Activated CD4-positive, alpha-beta T cell treated with anti-CD3 and anti-CD28 coated beads, Interleukin-2, amount 10 ng/mL, durations not matched to agents 7 days and 5 days (primary cell): Measurements from ENCODE around the gene PSMG3. TPM values are rescaled to one million over a fixed set of nuclear protein-coding genes. Genes with fewer than 3 reads are reported as not detected.

Experiments
- CTCF ChIA-PET: fragments of 350-600 bp; sonication (Branson Sonifier 250); formaldehyde crosslinking; loops from one replicate; lab custom pipeline; 2021; ENCODE audit warnings: antibody characterized with exemption; lab: Charles Lee
- POLR2A ChIA-PET: fragments of 350-600 bp; sonication (Branson Sonifier 250); formaldehyde crosslinking; loops from one replicate; lab custom pipeline; 2021; ENCODE audit warnings: antibody characterized with exemption; lab: Charles Lee
- DNase-seq: peaks from one replicate; pipeline ENCODE4 v3.0.0-alpha.2; 2020
- H3K27ac Mint-ChIP-seq: one replicate; pipeline ENCODE4 v1.8.0; 2021; ENCODE audit warnings: mild to moderate bottlenecking, moderate library complexity, mixed read lengths
- H3K27me3 Mint-ChIP-seq: one replicate; pipeline ENCODE4 v1.8.0; 2021; ENCODE audit warnings: mixed read lengths
- H3K36me3 Mint-ChIP-seq: one replicate; pipeline ENCODE4 v1.8.0; 2021; ENCODE audit warnings: low read depth, mixed read lengths
- H3K4me1 Mint-ChIP-seq: one replicate; pipeline ENCODE4 v1.8.0; 2021; ENCODE audit warnings: mixed read lengths
- H3K4me3 Mint-ChIP-seq: one replicate; pipeline ENCODE4 v1.8.0; 2021; ENCODE audit warnings: mild to moderate bottlenecking, moderate library complexity, mixed read lengths
- H3K9me3 Mint-ChIP-seq: one replicate; pipeline ENCODE4 v1.8.0; 2021; ENCODE audit warnings: mixed read lengths
- total RNA-seq, 2 experiments: library from RNA; stranded (reverse); gene quantifications; one replicate each; pipeline ENCODE4 v1.2.3, GENCODE V29; 2021

The PSMG3 gene
- total RNA-seq, 2 experiments from 2014 or later: 23.1 to 29.3 TPM

- H3K4me3 Mint-ChIP-seq: no peak overlapping the region
- peaks cover 3% of the 10 kb centered on the region for H3K4me1 Mint-ChIP-seq
- no peak overlapping the region for H3K27ac Mint-ChIP-seq
- ChIA-PET POLR2A (no interaction called here), CTCF (interaction anchor here (0.6 to 0.9 kb wide), 2 partner anchors 10 to 17 kb away, joined by 3 to 4 read pairs; no protein-coding TSS in a partner anchor)
- no peaks in the 10 kb centered on the region for H3K36me3 Mint-ChIP-seq
- no peak for DNase-seq
- no peaks in the 10 kb centered on the region for H3K9me3 Mint-ChIP-seq
- no peaks in the 10 kb centered on the region for H3K27me3 Mint-ChIP-seq
Observed at GRCh38 chr7:1558181-1558811, 11.5 kb downstream of the PSMG3 start.

DNA sequence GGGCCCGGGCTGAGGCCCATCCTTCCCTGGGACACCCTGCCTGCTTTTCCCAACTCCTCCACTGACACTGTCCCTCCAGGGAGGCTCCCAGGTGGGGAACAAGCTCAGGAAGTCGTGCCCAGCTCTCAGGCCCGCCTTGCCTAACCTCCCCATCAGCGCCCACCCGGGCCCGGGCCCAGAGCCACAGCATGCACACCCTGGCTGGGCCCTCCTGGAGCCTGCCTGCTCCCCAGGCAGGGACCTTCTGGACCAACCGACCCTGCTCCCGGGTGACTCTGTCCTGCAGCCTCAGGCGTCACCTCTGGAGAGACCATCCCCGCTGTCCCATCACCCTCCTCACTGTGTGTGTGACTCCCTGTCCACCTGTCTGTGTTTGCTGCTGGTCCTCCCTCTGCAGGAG is 12.1 kb downstream of the PSMG3 start:
- Mint-ChIP-seq H3K27ac (no peak overlapping the region), H3K36me3 (no peaks in the 10 kb centered on the region), H3K4me3 (no peak overlapping the region), H3K9me3 (no peaks in the 10 kb centered on the region), H3K27me3 (no peaks in the 10 kb centered on the region), H3K4me1 (peaks cover 3% of the 10 kb centered on the region)
- DNase-seq: no peak
- CTCF ChIA-PET: interaction anchor here (0.9 to 2.8 kb wide), 2 partner anchors 10 to 15 kb away, joined by 3 to 12 read pairs; no protein-coding TSS in a partner anchor
- POLR2A ChIA-PET: no interaction called here

DNA sequence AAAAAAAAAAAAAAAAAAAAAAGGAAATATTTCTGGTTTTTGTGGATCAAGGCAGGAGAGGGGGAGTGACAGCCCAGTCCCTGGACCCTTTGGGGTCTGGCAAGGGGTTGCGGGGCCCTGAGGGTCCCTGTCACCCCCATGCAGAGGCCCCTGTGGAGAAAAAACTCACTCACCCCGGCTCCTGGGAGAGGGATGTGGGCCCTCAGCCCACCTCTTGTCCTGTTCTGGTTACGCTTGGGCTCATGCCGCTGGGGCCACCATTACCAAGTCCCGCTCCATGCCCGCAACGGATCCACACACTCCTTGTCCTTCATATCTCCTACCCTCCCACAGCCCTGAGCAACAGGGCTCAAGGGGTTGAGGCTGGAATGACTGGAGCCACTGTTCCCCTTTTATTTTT is 12.8 kb downstream of the PSMG3 start:
- H3K36me3 Mint-ChIP-seq: no peaks in the 10 kb centered on the region
- ChIA-PET POLR2A (no interaction called here), CTCF (interaction anchor here (2.8 kb wide), 1 partner anchor 14 kb away, joined by 12 read pairs; no protein-coding TSS in a partner anchor)
- no peaks in the 10 kb centered on the region for H3K9me3 Mint-ChIP-seq
- no peaks in the 10 kb centered on the region for H3K27me3 Mint-ChIP-seq
- H3K4me1 Mint-ChIP-seq: peaks cover 3% of the 10 kb centered on the region
- no peak for DNase-seq
- no peak overlapping the region for H3K27ac Mint-ChIP-seq
- no peak overlapping the region for H3K4me3 Mint-ChIP-seq

DNA sequence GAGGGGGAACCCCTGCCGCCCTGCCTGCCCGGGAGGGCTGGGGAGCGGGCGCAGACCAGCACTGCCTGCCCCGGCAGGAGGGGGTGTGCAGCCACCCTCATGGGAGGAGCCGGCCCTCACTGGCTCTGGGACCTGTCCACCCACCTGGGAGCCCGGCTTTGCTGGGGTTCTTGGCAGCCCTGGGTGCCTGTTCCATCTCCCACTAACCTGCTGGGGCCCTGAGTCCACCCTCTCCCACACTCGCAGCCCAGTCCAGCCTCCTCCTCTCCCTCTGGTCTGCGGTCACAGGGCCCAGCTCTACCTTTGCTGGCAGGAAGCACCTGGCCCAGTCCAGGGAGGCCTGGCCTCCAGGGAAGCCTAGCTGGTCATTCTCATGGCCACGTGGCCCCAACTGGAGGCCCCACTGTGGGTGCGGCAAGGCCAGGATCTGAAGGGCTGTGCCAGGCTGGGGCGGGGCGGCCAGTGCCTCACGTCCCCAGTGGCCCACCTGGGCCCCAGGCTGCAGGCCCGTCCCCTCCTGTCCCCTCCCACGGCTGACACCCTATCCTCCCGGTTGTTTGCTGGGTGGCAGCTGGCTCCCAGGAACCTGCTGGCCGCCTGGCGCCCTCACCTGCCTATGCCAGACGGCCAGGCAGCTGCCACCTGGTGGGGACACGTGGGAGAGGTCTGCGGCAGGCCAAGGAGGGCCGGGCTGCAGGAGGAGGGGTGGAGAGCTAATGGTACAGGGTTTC is 13.9 kb downstream of the PSMG3 start, which contains the start of gene TMEM184A:
TSS of gene TMEM184A (minus strand) at position 393 of the 731 bp plus-strand sequence. CDS start 721 bp downstream, outside the sequence.
- H3K4me1 Mint-ChIP-seq: peaks cover 3% of the 10 kb centered on the region
- CTCF ChIA-PET: interaction anchor here (1.0 to 2.8 kb wide), 3 partner anchors 13 to 51 kb away, joined by 3 to 12 read pairs (median 4); partner anchors contain the start of gene INTS1
- no peak within 1 kb of the TSS for H3K27ac Mint-ChIP-seq
- DNase-seq: peak; percentile 57
- no peaks in the 10 kb centered on the region for H3K9me3 Mint-ChIP-seq
- H3K4me3 Mint-ChIP-seq: no peak within 1 kb of the TSS
- POLR2A ChIA-PET: no interaction called here
- no peaks in the 10 kb centered on the region for H3K36me3 Mint-ChIP-seq
- no peaks in the 10 kb centered on the region for H3K27me3 Mint-ChIP-seq

DNA sequence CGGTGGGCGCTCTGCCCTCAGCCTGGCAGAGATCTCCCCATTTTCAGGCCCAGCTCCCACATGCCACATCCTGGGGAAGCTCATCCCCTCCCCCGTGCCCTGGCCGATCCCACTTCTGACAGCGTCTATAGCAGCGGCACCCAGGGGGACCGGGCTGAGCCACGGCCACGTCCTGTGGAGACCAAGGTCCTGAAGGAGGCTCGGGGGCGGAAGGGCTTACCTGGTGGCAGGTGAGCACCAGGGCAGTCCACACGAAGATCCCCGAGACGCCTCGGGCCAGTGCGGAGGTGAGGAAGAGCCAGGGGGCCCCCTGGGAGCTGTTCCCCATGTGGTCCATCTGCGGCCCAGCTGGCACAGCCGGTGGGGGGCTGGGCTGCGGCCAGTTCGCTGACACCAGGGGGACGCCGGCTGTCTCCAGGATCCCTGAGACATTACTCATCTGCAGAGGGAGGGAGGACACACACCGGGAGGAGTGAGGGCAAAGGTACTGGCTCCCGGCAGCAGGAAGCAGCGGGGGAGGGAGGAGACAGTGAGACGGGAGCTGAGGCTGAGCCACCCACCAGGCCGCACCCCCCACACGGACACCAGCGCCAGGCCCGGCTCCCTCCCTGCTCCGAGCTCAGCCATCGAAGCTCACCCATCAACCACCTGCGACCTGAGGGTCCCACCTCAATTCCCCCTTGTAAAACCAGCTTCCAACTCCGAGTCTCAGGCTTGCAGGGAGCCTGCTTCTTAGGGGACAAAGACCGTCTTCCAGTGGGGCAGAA is 14.6 kb downstream of the PSMG3 start:
- CTCF ChIA-PET: interaction anchor here (1.0 to 2.8 kb wide), 3 partner anchors 13 to 51 kb away, joined by 3 to 12 read pairs (median 4); partner anchors contain the start of gene INTS1
- no peak overlapping the region for H3K27ac Mint-ChIP-seq
- H3K4me3 Mint-ChIP-seq: no peak overlapping the region
- H3K36me3 Mint-ChIP-seq: no peaks in the 10 kb centered on the region
- no peaks in the 10 kb centered on the region for H3K9me3 Mint-ChIP-seq
- POLR2A ChIA-PET: no interaction called here
- no peak for DNase-seq
- H3K4me1 Mint-ChIP-seq: peaks cover 3% of the 10 kb centered on the region
- no peaks in the 10 kb centered on the region for H3K27me3 Mint-ChIP-seq

DNA sequence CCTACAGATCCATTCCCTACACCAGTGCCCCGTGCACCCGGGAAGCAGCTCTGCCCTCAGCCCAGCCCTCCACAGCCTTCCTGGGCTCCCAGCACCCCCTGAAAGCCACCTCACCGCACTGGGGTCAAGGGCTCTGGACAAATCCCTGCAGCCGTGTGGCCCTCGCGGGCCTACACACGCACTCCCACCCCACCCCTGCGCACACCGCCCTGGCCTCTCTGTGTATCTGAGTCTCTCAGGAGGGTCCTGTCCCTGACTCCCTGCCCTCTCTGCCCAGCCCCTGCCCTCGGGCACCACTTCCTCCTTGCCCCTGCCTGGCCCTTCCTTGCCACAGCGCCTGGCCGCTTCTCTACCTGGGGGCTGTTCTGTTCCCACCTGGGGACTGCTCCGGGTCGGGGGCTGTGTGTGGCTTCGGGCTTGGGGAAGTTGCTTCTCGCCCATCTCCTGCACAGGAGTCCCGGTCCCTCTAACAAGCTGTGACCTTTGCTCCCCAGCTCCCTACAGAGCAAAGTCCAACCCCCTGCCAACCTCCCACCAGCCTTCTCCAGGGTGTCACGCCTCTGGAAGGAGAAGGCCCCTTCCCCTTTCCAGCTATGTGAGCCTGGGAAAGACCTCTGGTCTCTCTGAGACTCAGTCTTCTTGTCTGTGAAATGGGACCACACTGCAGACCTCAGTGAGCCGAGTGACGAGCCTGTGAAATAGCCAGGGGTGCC is 15.3 kb downstream of the PSMG3 start:
- H3K27ac Mint-ChIP-seq: peak overlapping the region; percentile 19
- DNase-seq: no peak
- no peak overlapping the region for H3K4me3 Mint-ChIP-seq
- no peaks in the 10 kb centered on the region for H3K27me3 Mint-ChIP-seq
- no peaks in the 10 kb centered on the region for H3K9me3 Mint-ChIP-seq
- peaks cover 3% of the 10 kb centered on the region for H3K4me1 Mint-ChIP-seq
- POLR2A ChIA-PET: no interaction called here
- CTCF ChIA-PET: interaction anchor here (1.6 kb wide), 1 partner anchor 21 kb away, joined by 3 read pairs; no protein-coding TSS in a partner anchor
- no peaks in the 10 kb centered on the region for H3K36me3 Mint-ChIP-seq

- ChIA-PET POLR2A (no interaction called here), CTCF (interaction anchor here (0.7 kb wide), 1 partner anchor 21 kb away, joined by 3 read pairs; no protein-coding TSS in a partner anchor)
- DNase-seq: no peak
- Mint-ChIP-seq H3K27ac (no peak overlapping the region), H3K4me1 (peaks cover 3% of the 10 kb centered on the region), H3K9me3 (no peaks in the 10 kb centered on the region), H3K4me3 (no peak overlapping the region), H3K36me3 (no peaks in the 10 kb centered on the region), H3K27me3 (no peaks in the 10 kb centered on the region)
Observed at GRCh38 chr7:1553512-1554210, 16.2 kb downstream of the PSMG3 start.

DNA sequence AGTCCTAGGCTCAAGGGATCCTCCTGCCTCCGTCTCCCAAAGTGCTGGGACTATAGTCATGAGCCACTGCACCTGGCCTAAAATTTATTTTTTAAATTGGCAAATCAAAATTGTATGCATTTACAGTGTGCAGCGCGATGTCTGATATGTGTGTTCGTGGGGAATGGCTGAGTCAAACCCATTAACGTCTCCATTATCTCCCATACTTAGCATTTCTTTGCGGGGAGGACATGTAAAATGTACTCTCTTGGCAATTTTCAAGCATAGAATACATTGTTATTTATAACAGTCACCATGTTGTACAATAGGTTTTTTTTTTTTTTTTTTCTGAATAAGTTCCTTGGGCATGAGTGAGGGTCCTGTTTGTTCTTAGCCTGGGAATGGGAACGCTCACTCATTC is 17.6 kb downstream of the PSMG3 start:
- H3K27me3 Mint-ChIP-seq: no peaks in the 10 kb centered on the region
- no peak for DNase-seq
- H3K27ac Mint-ChIP-seq: no peak overlapping the region
- H3K4me3 Mint-ChIP-seq: no peak overlapping the region
- no peaks in the 10 kb centered on the region for H3K36me3 Mint-ChIP-seq
- H3K9me3 Mint-ChIP-seq: no peaks in the 10 kb centered on the region
- peaks cover 6% of the 10 kb centered on the region for H3K4me1 Mint-ChIP-seq
- CTCF ChIA-PET: interaction anchor here (0.7 kb wide), 1 partner anchor 95 kb away, joined by 3 read pairs; no protein-coding TSS in a partner anchor
- POLR2A ChIA-PET: no interaction called here

DNA sequence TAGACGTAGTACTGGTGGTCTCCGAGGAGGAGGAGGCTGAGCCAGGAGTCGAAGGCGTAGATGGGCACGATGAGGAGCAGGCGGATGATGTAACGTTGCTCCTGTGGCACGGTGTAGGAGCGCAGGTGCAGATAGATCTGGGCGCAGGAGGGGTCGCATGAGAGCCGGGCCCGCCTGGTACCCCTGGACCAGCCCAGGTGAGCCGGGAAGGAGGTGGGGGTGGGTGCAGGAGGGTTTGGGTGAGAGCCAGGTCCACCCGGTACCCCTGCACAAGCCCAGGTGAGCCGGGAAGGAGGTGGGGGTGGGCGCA is 19.0 kb downstream of the PSMG3 start:
- CTCF ChIA-PET: no interaction called here
- H3K36me3 Mint-ChIP-seq: no peaks in the 10 kb centered on the region
- peaks cover 3% of the 10 kb centered on the region for H3K4me1 Mint-ChIP-seq
- H3K4me3 Mint-ChIP-seq: no peak overlapping the region
- no peaks in the 10 kb centered on the region for H3K9me3 Mint-ChIP-seq
- POLR2A ChIA-PET: no interaction called here
- H3K27ac Mint-ChIP-seq: no peak overlapping the region
- H3K27me3 Mint-ChIP-seq: no peaks in the 10 kb centered on the region
- DNase-seq: no peak

GRCh38 chr7:1550005-1550845 is 19.6 kb downstream of the PSMG3 start:
- POLR2A ChIA-PET: no interaction called here
- no peaks in the 10 kb centered on the region for H3K9me3 Mint-ChIP-seq
- H3K27ac Mint-ChIP-seq: no peak overlapping the region
- CTCF ChIA-PET: no interaction called here
- H3K36me3 Mint-ChIP-seq: no peaks in the 10 kb centered on the region
- no peak for DNase-seq
- H3K4me1 Mint-ChIP-seq: peaks cover 3% of the 10 kb centered on the region
- no peak overlapping the region for H3K4me3 Mint-ChIP-seq
- H3K27me3 Mint-ChIP-seq: no peaks in the 10 kb centered on the region

DNA sequence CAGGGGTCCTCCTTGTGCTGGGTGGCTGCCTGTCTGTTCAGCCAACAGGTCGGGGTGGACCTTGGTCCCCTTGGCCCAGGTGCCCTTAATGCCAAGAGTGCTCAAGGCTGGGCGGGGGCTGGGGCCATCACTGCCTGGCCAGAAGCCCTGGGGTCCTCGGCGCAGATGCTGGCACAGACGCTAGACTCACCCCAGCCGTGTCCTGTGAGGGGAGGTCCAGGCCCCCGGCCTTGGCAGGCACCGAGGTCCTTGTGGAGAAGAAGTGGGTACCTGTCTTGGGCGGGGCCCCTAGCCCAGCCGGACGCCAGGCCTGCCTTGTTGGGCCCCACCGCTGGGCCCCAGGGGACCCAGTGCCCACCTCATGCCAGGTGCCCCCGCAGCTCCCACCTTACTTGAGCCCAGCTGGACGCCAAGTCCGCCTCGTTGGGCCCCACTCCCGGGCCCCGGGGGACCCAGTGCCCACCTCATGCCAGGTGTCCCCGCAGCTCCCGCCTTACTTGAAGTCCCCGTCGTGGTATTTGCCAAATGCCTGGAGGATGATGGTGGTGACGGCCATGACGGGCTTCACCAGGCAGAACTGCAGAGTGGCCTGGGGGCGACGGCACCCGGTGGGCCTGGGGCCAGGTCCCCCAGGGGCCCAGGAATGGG is 20.4 kb downstream of the PSMG3 start:
- peaks cover 3% of the 10 kb centered on the region for H3K4me1 Mint-ChIP-seq
- no peak overlapping the region for H3K4me3 Mint-ChIP-seq
- ChIA-PET CTCF (no interaction called here), POLR2A (no interaction called here)
- no peak for DNase-seq
- no peaks in the 10 kb centered on the region for H3K27me3 Mint-ChIP-seq
- no peaks in the 10 kb centered on the region for H3K9me3 Mint-ChIP-seq
- H3K27ac Mint-ChIP-seq: no peak overlapping the region
- H3K36me3 Mint-ChIP-seq: no peaks in the 10 kb centered on the region
